GM23248 (cell line): ENCODE measurements around the gene AP1M1.

Experiments
- EZH2 ChIP-seq: fragments of 200-600 bp; sonication (generic); IDR thresholded peaks from 2 replicates; pipeline ENCODE4 v1.6.1; 2018; ENCODE audit warnings: antibody characterized with exemption, mild to moderate bottlenecking; ENCODE audit not compliant: insufficient read depth, poor library complexity, severe bottlenecking
- EZH2phosphoT487 ChIP-seq: fragments of 200-600 bp; sonication (generic); IDR thresholded peaks from 2 replicates; pipeline ENCODE4 v1.6.1; 2018; ENCODE audit warnings: antibody characterized with exemption, moderate library complexity, mild to moderate bottlenecking, low read depth; ENCODE audit not compliant: insufficient read depth

- TF ChIP-seq EZH2 (no peak), EZH2phosphoT487 (no peak)
These were observed 68.3 kb downstream of the AP1M1 start for GRCh38 chr19:16265890-16266585.
